ENCODE data around the gene BOD1L1. TPM values are rescaled to one million over a fixed set of nuclear protein-coding genes. Genes with fewer than 3 reads are reported as not detected.

Gene BOD1L1
- total and polyA plus RNA-seq, 2 experiments from 2014 or later = 11.9 to 29.1 TPM

GRCh38 chr4:13527981-13528820 is 99.3 kb downstream of the BOD1L1 start:
- H3K36me3 ChIP-seq (replicated peaks; ENCODE audit: insufficient read depth, low read depth) = no peaks in the 10 kb centered on the region
- peaks cover 3% of the 10 kb centered on the region for H3K9me3 ChIP-seq (ENCODE audit: low read depth)
- no peak overlapping the region for H3K4me3 ChIP-seq
- no peak for DNase-seq (ENCODE audit: low spot score)
- peaks cover 96% of the 10 kb centered on the region for H3K27me3 ChIP-seq
- WGBS (ENCODE audit: low lambda C conversion rate, missing lambda C conversion rate) = 44% methylated on average over 31 of the region's 35 CpGs
- no peak overlapping the region for H3K4me2 ChIP-seq
- H3K79me2 ChIP-seq = no peaks in the 10 kb centered on the region
- no peaks in the 10 kb centered on the region for H3K4me1 ChIP-seq (ENCODE audit: insufficient read depth)
- TF ChIP-seq EZH2 (IDR thresholded peaks at IDR 0.05; ENCODE audit: borderline replicate concordance) = no peak
- TF ChIP-seq EZH2phosphoT487 (IDR thresholded peaks at IDR 0.05; ENCODE audit: low read depth, severe bottlenecking, unreplicated experiment) = no peak
- TF ChIP-seq CTCF (IDR thresholded peaks at IDR 0.05; ENCODE audit: poor library complexity) = no peak
- no peak overlapping the region for H3K27ac ChIP-seq
- H3K9me2 ChIP-seq (replicated peaks; ENCODE audit: insufficient read depth) = no peaks in the 10 kb centered on the region
- no peak overlapping the region for H2AFZ ChIP-seq
- H4K20me1 ChIP-seq (ENCODE audit: insufficient read depth, poor library complexity, severe bottlenecking) = no peaks in the 10 kb centered on the region

GRCh38 chr4:13527192-13527980 is 100.1 kb downstream of the BOD1L1 start:
- Histone ChIP-seq H3K9me2 (replicated peaks; ENCODE audit: insufficient read depth) (no peaks in the 10 kb centered on the region), H3K27ac (no peak overlapping the region), H3K27me3 (peaks cover 96% of the 10 kb centered on the region), H3K36me3 (replicated peaks; ENCODE audit: insufficient read depth, low read depth) (no peaks in the 10 kb centered on the region), H3K79me2 (no peaks in the 10 kb centered on the region), H2AFZ (no peak overlapping the region), H3K4me2 (no peak overlapping the region), H3K9me3 (ENCODE audit: low read depth) (peaks cover 3% of the 10 kb centered on the region), H3K4me3 (no peak overlapping the region), H4K20me1 (ENCODE audit: insufficient read depth, poor library complexity, severe bottlenecking) (no peaks in the 10 kb centered on the region), H3K4me1 (ENCODE audit: insufficient read depth) (no peaks in the 10 kb centered on the region)
- no peak for TF ChIP-seq EZH2 (IDR thresholded peaks at IDR 0.05; ENCODE audit: borderline replicate concordance)
- no peak for TF ChIP-seq EZH2phosphoT487 (IDR thresholded peaks at IDR 0.05; ENCODE audit: low read depth, severe bottlenecking, unreplicated experiment)
- no peak for TF ChIP-seq CTCF (IDR thresholded peaks at IDR 0.05; ENCODE audit: poor library complexity)
- 40% methylated on average over 41 of the region's 46 CpGs for WGBS (ENCODE audit: low lambda C conversion rate, missing lambda C conversion rate)
- DNase-seq (ENCODE audit: low spot score) = no peak

GRCh38 chr4:13526658-13527057 is 100.9 kb downstream of the BOD1L1 start:
- H3K9me2 ChIP-seq (replicated peaks; ENCODE audit: insufficient read depth) = no peaks in the 10 kb centered on the region
- H3K4me3 ChIP-seq = no peak overlapping the region
- TF ChIP-seq EZH2phosphoT487 (IDR thresholded peaks at IDR 0.05; ENCODE audit: low read depth, severe bottlenecking, unreplicated experiment) (no peak), EZH2 (IDR thresholded peaks at IDR 0.05; ENCODE audit: borderline replicate concordance) (no peak), CTCF (IDR thresholded peaks at IDR 0.05; ENCODE audit: poor library complexity) (no peak)
- WGBS (ENCODE audit: low lambda C conversion rate, missing lambda C conversion rate) = 84% methylated on average over 3 of the region's 3 CpGs
- H2AFZ ChIP-seq = no peak overlapping the region
- DNase-seq (ENCODE audit: low spot score) = no peak
- no peak overlapping the region for H3K27ac ChIP-seq
- no peaks in the 10 kb centered on the region for H4K20me1 ChIP-seq (ENCODE audit: insufficient read depth, poor library complexity, severe bottlenecking)
- peaks cover 3% of the 10 kb centered on the region for H3K9me3 ChIP-seq (ENCODE audit: low read depth)
- H3K36me3 ChIP-seq (replicated peaks; ENCODE audit: insufficient read depth, low read depth) = no peaks in the 10 kb centered on the region
- H3K4me2 ChIP-seq = no peak overlapping the region
- H3K79me2 ChIP-seq = no peaks in the 10 kb centered on the region
- no peaks in the 10 kb centered on the region for H3K4me1 ChIP-seq (ENCODE audit: insufficient read depth)
- peaks cover 96% of the 10 kb centered on the region for H3K27me3 ChIP-seq
